Esophagus muscularis mucosa (tissue), 4 donors: Measurements from ENCODE around the gene FAM120B. TPM values are rescaled to one million over a fixed set of nuclear protein-coding genes. Genes with fewer than 3 reads are reported as not detected.
A peak's percentile ranks its signal among the peaks of the same experiment; 100 is the strongest.

ENCODE experiments used
- DNase-seq: peaks from one replicate; pipeline ENCODE4 v3.0.0-alpha.2; 2017; ENCODE audit errors: extremely low spot score
- H3K27ac ChIP-seq, 4 donors: fragments of 200-600 bp; sonication (generic); replicated peaks in 1 of 4; 1 replicate in 3 of 4; 2 replicates in 1 of 4; pipeline ENCODE4 v1.5.1; 2016 to 2019; ENCODE audit warnings: mild to moderate bottlenecking in 1 of 4
- H3K27me3 ChIP-seq, 4 donors: fragments of 200-600 bp; sonication (generic); one replicate each; pipeline versions ENCODE4 v1.5.1 to v1.6.0; 2016 to 2019
- H3K36me3 ChIP-seq, 4 donors: fragments of 200-600 bp; sonication (generic); one replicate each; pipeline ENCODE4 v1.5.1; 2016 to 2019
- H3K4me1 ChIP-seq, 4 donors: fragments of 200-600 bp; sonication (generic); one replicate each; pipeline ENCODE4 v1.5.1; 2016 to 2019
- H3K4me3 ChIP-seq, 4 donors: fragments of 200-600 bp; sonication (generic); 1 replicate in 2 of 4; 2 replicates in 2 of 4; pipeline ENCODE4 v1.5.1; 2016 to 2019; ENCODE audit warnings: mild to moderate bottlenecking in 4 of 4, moderate library complexity in 1 of 4
- H3K9me3 ChIP-seq, 4 donors: fragments of 200-600 bp; sonication (generic); 1 replicate in 3 of 4; 2 replicates in 1 of 4; pipeline ENCODE4 v1.5.1; 2016 to 2019
- EP300 ChIP-seq: sonication (generic); formaldehyde crosslinking; IDR thresholded peaks from one replicate; pipeline ENCODE4 v1.6.1; 2017; ENCODE audit warnings: antibody characterized with exemption
- POLR2A ChIP-seq: fragments of 450-650 bp; IDR thresholded peaks from one replicate; pipeline ENCODE4 v1.6.1; 2017; ENCODE audit warnings: antibody characterized with exemption, moderate library complexity, mild to moderate bottlenecking, low read depth
- POLR2AphosphoS5 ChIP-seq, 2 donors: sonication (generic); formaldehyde crosslinking; IDR thresholded peaks; one replicate each; pipeline ENCODE4 v1.6.1; 2017; ENCODE audit warnings: antibody characterized with exemption in 2 of 2
- WGBS: methylation state at CpG from one replicate; pipeline ENCODE4 v1.1.5; 2018; 5-methylcytosine and 5-hydroxymethylcytosine counted together
- intact Hi-C: fragments of 100-400 bp; cut with DNase I; formaldehyde crosslinking; loops from one replicate; pipeline ENCODE4 v1.15.1; 2023
- total RNA-seq, 4 donors: library from RNA; depleted of rRNA; stranded (reverse); fragments of >200 nt; gene quantifications; one replicate each; pipeline versions ENCODE4 v1.1.0 to v1.2.1, GENCODE V29; 2016
- TF ChIP-seq, protein P1 (sequence below), 3 experiments: fragments of 200-600 bp in 2 of 3; fragments of 450-650 bp in 1 of 3; sonication (generic) in 2 of 3; IDR thresholded peaks; one replicate each; pipeline ENCODE4 v1.5.1; 2017 to 2019; ENCODE audit warnings: antibody characterized with exemption in 3 of 3, mild to moderate bottlenecking in 2 of 3, moderate library complexity in 1 of 3

The FAM120B gene, protein sequence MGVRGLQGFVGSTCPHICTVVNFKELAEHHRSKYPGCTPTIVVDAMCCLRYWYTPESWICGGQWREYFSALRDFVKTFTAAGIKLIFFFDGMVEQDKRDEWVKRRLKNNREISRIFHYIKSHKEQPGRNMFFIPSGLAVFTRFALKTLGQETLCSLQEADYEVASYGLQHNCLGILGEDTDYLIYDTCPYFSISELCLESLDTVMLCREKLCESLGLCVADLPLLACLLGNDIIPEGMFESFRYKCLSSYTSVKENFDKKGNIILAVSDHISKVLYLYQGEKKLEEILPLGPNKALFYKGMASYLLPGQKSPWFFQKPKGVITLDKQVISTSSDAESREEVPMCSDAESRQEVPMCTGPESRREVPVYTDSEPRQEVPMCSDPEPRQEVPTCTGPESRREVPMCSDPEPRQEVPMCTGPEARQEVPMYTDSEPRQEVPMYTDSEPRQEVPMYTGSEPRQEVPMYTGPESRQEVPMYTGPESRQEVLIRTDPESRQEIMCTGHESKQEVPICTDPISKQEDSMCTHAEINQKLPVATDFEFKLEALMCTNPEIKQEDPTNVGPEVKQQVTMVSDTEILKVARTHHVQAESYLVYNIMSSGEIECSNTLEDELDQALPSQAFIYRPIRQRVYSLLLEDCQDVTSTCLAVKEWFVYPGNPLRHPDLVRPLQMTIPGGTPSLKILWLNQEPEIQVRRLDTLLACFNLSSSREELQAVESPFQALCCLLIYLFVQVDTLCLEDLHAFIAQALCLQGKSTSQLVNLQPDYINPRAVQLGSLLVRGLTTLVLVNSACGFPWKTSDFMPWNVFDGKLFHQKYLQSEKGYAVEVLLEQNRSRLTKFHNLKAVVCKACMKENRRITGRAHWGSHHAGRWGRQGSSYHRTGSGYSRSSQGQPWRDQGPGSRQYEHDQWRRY
- total RNA-seq, result 10 to 100 TPM; 28.1 to 49.0 (median 33.7) TPM

DNA sequence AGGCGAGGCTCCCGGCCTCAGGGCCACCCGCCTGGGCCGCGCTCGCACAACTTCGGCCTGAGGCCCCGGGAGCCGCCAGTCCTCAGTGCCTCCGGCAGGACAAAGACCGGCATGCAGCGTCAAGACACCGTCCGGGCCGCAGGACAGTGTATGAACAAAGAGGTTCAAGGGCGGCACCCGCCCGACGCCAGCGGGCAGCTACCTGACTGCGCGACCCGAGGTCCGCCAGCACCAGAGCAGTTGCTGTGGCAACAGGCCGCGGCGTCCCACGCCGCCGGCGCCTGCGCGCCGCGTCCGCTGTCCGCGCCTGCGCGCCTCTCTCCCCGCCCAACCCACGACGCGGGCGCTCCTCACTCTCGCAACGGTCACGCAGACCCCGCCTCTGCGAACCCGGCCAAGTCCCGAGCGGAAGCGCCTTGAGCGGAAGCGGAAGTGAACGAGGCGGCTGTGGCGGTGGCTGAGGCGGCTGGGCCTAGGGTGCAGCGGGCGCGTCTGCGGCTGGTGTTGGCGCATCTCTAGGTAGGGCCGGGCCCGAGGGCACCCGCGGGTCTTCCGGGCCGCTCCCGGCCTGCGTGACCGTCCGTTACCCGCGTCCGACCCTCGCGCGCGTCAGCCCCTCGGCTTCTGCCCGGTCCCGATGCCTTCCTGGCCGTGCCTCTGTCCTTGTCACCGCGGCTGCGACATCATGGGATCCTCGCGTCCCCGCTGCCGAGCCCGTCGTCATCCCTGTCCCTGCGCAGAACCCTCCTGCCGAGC lies at the start of gene FAM120B:
Gene FAM120B (plus strand): TSS at position 435 of the 756 bp plus-strand sequence. CDS start 10,633 bp downstream, outside the sequence.
- H3K36me3 ChIP-seq, result no peaks in the 10 kb centered on the region
- peak; percentile 97 to 98 for TF ChIP-seq POLR2AphosphoS5 (IDR thresholded peaks at IDR 0.05)
- no peak for TF ChIP-seq EP300
- peak; percentile 77 for TF ChIP-seq POLR2A
- TF ChIP-seq, protein P1, sequence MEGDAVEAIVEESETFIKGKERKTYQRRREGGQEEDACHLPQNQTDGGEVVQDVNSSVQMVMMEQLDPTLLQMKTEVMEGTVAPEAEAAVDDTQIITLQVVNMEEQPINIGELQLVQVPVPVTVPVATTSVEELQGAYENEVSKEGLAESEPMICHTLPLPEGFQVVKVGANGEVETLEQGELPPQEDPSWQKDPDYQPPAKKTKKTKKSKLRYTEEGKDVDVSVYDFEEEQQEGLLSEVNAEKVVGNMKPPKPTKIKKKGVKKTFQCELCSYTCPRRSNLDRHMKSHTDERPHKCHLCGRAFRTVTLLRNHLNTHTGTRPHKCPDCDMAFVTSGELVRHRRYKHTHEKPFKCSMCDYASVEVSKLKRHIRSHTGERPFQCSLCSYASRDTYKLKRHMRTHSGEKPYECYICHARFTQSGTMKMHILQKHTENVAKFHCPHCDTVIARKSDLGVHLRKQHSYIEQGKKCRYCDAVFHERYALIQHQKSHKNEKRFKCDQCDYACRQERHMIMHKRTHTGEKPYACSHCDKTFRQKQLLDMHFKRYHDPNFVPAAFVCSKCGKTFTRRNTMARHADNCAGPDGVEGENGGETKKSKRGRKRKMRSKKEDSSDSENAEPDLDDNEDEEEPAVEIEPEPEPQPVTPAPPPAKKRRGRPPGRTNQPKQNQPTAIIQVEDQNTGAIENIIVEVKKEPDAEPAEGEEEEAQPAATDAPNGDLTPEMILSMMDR (IDR thresholded peaks at IDR 0.05), result peak in 1 of 3 experiments; percentile 15
- 0% methylated on average over 13 of the region's 97 CpGs for WGBS
- H3K9me3 ChIP-seq, result no peaks in the 10 kb centered on the region
- intact Hi-C loops, result no loop called here
- peak within 1 kb of the TSS; percentile 73 to 92 (median 80) for H3K4me3 ChIP-seq
- H3K27ac ChIP-seq, result peak within 1 kb of the TSS; percentile 81 to 88 (median 86)
- H3K27me3 ChIP-seq, result no peaks in the 10 kb centered on the region
- peak; percentile 98 for DNase-seq
- H3K4me1 ChIP-seq, result peaks cover 34 to 55% (median 47%) of the 10 kb centered on the region in 4 donors

DNA sequence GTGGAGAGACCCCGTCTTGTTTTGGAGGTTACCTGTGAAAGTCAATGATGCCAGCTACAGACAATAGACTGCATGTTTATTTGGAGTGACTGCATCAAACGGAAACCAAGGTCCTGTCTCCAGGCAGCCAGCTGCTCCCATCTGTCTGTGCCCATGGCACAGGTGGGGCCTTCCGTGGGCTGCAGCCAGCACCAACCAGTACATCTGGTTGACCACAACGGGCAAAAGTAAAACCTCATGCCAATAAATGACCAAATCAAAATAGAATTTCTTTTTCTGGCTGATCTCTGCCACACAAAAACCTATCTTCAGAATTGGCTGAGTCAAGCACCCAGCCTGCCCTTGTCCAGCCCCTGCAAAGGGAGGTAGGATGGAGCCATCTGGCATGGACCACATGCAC lies 49.2 kb upstream of the FAM120B start:
- no peaks in the 10 kb centered on the region for H3K36me3 ChIP-seq
- WGBS, result 84% methylated on average over 4 of the region's 4 CpGs
- no peak overlapping the region for H3K4me3 ChIP-seq
- H3K27ac ChIP-seq, result no peak overlapping the region
- TF ChIP-seq POLR2A (no peak), EP300 (no peak), POLR2AphosphoS5 (IDR thresholded peaks at IDR 0.05) (no peak)
- TF ChIP-seq, protein P1 (IDR thresholded peaks at IDR 0.05), result no peak
- H3K27me3 ChIP-seq, result peaks cover 0 to 12% (median 0%) of the 10 kb centered on the region in 4 donors
- no peaks in the 10 kb centered on the region for H3K4me1 ChIP-seq
- intact Hi-C loops, result no loop called here
- H3K9me3 ChIP-seq, result no peaks in the 10 kb centered on the region
- DNase-seq, result no peak

DNA sequence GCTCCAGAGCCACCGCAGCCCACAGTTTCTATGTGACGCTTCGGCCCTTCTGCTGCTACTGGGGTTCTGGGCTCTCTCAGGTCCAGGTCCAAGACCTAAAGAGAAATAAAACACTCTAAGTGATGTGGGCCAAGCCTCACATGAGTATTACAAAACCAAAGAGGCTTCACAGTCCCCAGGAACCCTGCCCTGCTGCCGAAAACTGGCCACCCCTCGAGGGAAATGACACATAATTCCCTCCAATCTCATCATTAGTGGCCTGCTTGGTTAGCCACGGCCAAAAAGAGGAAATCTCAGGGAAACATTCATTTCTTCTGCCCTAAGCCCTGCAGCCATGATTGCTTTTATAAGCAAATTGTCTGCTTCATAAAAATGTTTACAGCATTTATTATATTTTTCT lies 48.2 kb upstream of the FAM120B start:
- Histone ChIP-seq H3K27me3 (peaks cover 0 to 16% (median 0%) of the 10 kb centered on the region in 4 donors), H3K4me3 (no peak overlapping the region), H3K27ac (no peak overlapping the region), H3K9me3 (no peaks in the 10 kb centered on the region), H3K4me1 (no peaks in the 10 kb centered on the region), H3K36me3 (no peaks in the 10 kb centered on the region)
- WGBS, result 84% methylated on average over 6 of the region's 6 CpGs
- intact Hi-C loops, result no loop called here
- TF ChIP-seq, protein P1 (IDR thresholded peaks at IDR 0.05), result no peak
- TF ChIP-seq EP300, result no peak
- no peak for TF ChIP-seq POLR2A
- TF ChIP-seq POLR2AphosphoS5 (IDR thresholded peaks at IDR 0.05), result no peak
- DNase-seq, result no peak

DNA sequence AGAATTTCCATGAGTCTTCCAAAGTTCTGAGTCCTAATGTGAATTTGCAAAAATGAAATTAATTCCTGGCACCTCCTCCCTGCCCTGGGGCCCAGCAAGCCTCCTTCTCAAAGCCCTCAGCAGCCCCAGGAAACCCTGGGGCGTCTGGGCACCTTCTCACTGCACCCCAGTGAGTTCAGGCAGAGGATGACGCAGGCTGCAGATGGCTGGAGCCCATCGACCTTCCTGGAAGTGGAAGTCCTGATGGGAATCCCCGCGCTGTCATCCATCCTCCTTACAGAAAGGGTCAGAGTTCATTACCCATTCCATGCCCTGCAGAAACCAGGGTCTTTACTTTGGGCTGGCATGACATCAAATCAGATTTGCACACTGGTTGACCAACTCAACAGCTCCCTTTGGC lies 47.3 kb upstream of the FAM120B start:
- H3K36me3 ChIP-seq, result no peaks in the 10 kb centered on the region
- WGBS, result 78% methylated on average over 4 of the region's 5 CpGs
- H3K27me3 ChIP-seq, result peaks cover 0 to 12% (median 0%) of the 10 kb centered on the region in 4 donors
- DNase-seq, result no peak
- no peak overlapping the region for H3K27ac ChIP-seq
- H3K4me3 ChIP-seq, result no peak overlapping the region
- intact Hi-C loops, result no loop called here
- H3K4me1 ChIP-seq, result no peaks in the 10 kb centered on the region
- TF ChIP-seq EP300, result no peak
- TF ChIP-seq, protein P1 (IDR thresholded peaks at IDR 0.05), result no peak
- TF ChIP-seq POLR2AphosphoS5 (IDR thresholded peaks at IDR 0.05), result no peak
- TF ChIP-seq POLR2A, result no peak
- no peaks in the 10 kb centered on the region for H3K9me3 ChIP-seq
